Activated CD4-positive, CD25-positive, alpha-beta regulatory T cell treated with anti-CD3 and anti-CD28 coated beads, Interleukin-2, amount 50 U/mL, for 16 hours (primary cell): Measurements from ENCODE around the gene ABLIM1.

Experiments used
- DNase-seq: peaks from one replicate; pipeline ENCODE4 v3.0.0-alpha.2; 2020; ENCODE audit warnings: low read depth, low spot score

The ABLIM1 gene

GRCh38 chr10:114584419-114584818 lies 73.7 kb downstream of the ABLIM1 start:
- DNase-seq: no peak

GRCh38 chr10:114581071-114581470 lies 77.0 kb downstream of the ABLIM1 start:
- no peak for DNase-seq

DNA sequence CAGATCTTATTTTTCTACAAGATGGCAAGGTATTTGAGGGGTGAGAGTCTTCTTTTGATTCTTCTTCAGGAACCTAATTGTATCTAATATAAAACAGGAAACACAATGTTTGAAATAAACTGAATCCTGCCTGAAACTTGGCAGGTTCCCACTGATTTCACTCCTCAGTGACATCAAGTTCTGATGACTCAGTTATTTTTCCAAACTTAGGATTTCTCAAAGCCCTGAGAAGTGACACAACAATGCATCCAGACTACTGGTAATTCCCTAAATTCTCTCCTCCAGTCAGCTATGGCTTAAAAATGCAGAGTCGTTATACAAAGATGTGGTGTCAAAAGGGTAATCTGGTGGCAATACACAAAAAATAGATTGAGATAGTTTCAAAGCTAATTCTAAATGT lies 80.9 kb downstream of the ABLIM1 start:
- DNase-seq: no peak

DNA sequence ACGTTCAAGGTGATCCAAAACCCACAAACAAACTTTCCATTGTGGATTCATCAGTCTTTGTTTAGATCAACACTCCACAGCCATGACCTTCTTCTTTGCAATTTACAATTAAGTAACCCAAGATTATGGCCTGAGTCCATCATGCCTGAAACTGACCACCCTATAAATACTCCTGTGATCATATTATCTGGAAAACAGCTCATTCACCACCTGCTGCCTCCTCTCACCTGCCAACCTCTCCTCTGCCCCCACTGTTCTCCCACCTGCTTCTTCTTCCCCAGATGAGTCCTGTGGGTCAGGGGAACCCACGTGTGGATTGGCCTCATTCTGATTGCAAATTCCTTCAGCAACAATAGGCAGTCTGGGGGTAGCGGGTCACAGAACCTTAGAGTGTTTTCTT lies 81.4 kb downstream of the ABLIM1 start:
- no peak for DNase-seq

DNA sequence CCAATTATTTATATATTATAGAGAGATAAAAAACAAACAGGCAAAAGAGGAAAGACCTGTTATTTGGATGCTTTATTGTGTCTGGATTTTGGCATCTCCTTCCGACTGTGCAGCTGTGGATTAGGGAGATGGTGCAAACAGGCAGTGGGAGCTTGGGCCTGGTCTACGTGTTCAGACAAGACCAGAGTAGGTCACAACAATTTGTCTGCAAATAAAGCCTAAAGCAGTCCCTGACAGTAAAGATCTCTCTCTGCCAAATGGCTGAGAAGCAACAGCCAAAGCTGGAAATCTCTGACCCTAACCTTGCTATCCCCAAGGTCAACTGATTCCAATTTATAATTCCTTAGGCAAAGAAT lies 82.0 kb downstream of the ABLIM1 start:
- DNase-seq: no peak

DNA sequence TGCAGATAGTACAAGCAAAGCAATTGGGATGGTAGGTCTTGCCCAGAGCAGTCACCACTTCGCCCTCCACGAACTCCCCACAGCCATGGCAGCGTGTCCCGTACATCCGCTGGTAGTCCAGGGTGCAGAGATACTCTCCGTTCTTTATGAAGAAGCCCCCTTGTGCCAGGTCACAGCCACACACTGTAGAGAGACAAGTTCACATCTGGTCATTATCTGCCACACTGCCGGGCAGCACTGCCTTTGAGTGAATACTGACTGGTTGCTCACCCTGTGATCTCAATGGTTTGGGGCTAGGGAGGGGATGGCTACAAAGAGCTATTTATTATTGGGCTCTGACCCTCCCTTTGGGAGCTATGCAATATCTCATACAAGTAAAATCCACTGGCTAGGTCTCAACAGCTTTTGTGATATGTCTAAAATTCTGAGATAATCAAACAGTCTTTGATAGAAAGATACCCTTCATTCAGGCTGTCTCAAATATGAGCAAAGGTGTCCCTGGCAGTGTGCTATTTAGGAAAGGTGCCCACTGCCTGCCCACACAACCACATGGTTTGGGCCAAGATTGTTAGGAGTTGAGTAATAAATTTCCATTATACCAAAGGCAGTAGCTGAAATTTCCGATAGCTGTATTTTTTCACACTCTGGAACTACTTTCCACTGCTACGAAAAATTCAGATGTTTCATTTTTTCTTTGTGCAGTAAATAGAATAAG lies 82.5 kb downstream of the ABLIM1 start:
- no peak for DNase-seq

DNA sequence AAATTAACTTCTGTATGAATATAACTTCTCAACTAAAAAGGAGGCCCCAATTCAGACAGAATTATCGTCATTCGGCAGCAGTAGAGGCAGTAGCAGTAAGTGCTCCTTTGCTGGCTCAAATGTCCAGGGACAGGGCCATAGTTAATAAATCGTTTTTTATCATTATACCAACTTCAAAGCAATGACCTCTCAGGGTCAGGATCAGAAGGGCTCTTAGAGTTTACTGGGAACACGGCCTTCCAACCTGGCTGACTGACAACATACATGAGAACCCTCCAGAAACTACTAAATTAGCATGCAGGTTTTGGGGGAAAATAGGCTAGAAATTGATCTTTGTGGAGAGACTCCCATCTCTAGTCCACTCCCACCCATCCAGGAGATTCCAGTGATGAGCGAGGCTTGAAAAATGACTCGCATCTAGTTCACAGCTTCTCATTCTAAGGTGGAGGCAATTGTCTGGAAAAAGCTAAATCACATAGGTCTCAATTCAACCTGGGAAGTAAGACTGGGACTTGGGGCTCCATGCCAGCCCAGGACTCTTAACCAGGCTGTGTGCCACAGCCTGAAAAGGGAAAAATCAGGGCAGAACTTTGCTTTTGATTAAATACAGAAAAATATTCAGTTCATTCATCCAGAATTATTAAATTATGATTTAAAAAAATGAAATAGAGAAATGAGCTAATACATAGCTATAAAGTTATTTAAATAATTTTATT lies 84.6 kb downstream of the ABLIM1 start:
- no peak for DNase-seq

GRCh38 chr10:114571316-114571999 lies 86.6 kb downstream of the ABLIM1 start:
- DNase-seq: no peak

DNA sequence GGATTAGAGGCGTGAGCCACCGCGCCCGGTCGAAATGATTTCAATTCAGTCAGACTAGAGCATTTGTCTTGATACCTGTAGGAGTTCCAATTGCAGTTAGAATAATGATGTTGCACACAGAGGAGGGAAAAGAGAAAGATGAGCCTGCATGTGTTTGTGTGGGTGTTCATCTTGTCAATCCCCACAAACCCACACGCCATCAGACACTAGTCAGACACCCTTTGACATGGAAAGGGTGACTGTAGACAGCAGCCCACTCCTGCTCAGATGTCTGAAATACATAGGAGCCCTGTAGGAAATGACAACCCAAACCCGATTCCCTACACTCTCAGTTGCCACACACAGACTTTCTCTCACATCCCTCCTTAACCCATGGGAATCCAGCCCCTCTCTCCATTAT lies 92.0 kb downstream of the ABLIM1 start:
- DNase-seq: no peak

DNA sequence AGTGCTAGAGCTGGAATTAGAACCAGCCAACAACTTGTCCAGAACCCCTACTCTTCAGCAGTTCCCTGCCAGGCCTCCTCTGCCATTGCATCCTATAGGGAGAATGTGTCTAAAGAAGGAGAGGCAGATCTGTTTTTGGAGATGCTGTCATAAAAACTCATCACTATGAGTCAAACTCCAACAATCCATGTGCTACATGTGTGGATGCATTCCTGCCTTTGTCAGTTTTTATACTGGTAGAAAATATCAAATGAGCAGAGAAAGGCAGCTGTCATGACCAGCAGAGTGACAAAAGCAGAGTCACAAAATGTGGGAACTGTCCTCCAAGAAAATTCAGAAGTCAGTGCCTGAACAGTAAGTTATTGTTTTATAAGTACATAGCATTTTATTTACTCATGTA lies 93.0 kb downstream of the ABLIM1 start:
- DNase-seq: no peak

- DNase-seq: no peak
These were observed 97.0 kb downstream of the ABLIM1 start for GRCh38 chr10:114561008-114561523.

DNA sequence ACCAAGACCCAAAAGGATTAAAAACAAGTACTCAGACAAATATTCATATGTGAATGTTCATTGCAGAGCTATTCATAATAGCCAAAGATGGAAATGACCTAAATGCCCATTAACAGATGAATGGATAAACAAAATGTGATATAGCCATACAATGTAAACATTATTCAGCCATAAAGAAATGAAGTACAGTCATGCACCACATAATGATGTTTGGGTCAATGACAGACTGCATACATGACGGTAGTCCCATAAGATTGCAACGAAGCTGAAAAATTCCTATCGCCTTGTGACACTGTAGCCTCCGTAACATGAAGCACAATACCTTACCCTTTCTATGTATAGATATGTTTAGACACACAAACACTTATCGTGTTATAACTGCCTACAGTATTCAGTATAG lies 97.9 kb downstream of the ABLIM1 start:
- DNase-seq: no peak

DNA sequence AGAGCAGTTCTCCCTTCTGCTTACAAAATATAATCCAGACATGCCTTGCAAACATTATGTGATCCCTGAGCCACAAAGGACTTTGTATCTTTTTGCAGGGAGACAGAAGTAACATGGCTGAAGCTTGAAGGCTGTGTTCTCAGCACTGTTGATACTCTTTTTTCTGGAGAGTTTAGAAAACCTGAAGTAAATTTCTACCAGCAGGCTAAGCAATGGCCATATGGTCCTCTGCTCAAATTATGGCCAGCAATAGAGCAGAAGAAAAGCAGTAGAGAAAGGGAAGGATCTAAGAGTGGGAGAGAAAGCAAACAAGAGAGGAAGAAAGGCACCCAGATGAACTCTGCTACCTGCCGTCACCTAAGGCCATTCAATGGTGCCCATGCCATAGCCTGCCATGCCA lies 98.4 kb downstream of the ABLIM1 start:
- DNase-seq: no peak

DNA sequence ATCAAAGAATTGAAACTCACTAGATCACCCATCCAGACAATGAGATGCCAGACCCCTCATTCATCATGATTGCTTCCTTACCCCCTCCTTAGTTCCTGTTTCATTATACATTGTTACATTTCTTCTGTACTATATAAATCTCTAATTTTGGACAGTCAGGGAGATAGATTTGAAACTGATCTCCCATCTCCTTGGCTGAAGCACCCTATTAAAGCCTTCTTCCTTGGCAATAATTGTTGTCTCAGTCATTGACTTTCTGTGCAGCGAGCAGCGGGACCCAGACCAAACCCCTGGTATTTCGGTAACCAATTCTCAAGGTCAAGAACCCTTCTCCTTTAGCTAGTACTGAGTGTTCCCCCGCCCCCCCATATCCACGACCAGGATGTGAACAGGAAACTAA lies 100.2 kb downstream of the ABLIM1 start:
- DNase-seq: no peak

DNA sequence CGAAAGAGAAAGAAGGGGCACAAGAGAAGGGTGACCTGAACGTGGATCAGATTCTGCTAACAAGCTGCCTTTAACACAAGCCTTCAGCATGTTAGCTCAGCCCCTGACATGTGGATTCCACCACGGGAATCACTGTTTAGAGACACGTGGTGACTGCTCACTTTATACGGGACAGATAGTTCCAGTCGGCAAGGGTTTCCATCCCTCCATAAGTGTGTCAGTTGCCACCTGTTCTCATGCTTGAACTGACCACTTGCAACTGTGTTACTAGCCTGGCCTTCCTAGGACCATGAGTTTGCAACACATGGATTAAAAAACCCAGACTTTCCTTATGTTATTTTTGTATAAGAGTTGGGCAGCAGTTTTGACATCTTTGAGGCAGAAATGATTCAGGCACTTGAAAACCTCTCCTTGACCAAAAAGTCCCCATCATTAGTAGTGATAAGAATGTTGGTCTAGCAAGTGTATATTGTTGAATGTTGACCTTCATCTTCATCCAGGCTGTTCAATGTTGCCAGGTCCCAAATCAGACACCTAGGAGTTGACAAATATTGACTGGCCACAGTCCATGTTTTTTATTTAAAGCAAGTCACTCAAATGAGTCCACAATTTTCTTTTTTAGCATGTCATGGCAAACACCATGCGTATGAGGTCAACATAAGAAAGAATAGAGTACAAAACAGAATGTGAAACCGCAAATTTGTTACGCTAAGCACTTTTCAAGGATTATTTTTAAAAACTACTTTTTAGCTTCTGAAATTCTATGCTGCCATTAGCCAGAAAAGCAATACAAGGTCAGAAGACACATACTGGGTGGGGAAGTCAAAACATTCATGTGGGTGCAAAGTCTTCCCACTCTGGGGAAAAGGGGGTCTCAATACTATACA lies 101.6 kb downstream of the ABLIM1 start:
- no peak for DNase-seq

- DNase-seq: no peak
These were observed 104.6 kb downstream of the ABLIM1 start for GRCh38 chr10:114553436-114553835.

DNA sequence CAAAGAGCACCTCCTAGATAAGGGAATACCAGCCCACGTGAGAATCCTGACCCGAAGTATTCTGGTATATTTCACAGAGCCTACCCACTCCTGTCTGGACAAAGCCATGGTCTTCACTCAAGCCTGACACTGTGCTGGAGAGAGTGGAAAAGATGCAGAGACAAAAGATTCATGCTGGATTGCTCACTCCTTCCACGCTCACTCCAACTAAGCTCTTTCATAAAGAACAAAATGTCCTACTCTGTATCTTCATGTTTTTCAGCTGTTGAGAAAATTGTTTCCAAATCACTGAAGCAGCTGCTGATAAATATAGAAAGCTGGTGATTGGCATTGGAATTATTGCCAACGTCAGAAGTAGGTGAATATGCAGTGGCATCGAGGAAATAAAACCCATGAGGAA lies 106.0 kb downstream of the ABLIM1 start:
- no peak for DNase-seq

DNA sequence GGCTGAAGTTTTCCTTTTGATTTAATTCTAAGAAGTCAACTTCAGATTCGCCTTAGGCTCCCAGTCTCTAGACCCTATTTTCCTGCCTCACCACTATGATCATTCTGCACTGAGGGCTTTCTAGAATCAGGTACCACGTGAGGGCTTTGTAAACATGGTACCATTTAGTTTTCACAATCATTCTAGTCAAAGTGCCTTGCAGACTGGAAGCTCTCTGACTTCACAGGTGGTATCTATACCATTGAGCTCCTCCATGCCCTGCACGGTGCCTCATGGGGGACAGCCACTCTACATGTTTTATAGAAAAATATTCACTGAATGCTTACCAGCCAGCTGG lies 106.5 kb downstream of the ABLIM1 start:
- DNase-seq: no peak

DNA sequence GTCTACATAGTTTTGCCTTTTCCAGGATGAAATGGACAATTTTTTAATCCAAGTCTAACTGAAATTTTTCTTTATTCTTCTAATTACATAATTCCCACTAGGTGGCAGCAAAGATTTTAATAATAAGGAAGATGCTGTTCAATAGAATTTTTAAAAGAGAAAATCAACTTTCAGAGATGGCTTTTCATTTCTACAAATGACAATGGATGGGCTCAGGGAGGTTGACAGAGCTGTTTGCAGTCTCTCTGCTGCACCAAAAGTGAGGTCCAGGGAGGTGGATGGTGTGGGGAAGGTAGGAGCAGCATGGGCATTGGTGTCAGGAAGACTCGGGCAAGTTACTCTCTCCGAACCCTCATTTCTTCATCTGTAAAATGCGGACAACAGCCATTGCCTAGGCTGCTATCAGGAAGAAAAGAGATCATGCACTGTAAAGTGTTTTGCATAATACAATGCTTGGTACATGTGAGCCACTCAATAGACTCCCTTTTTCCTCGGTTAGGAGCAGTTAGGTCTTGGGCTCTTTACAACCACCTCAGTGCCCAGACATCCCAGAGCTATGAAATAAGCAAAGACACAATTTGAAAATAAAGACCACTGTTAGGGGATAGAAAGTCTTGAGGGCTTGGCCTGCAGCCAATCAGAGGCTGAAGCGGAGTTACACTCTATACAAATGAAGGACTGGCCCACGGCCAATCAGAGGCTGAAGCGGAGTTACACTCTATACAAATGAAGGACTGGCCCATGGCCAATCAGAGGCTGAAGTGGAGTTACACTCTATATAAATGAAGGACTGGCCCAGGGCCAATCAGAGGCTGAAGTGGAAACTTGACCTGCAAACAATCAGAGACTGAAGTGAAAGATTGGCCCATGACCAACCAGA lies 107.1 kb downstream of the ABLIM1 start:
- DNase-seq: no peak

- no peak for DNase-seq
These were observed 109.4 kb downstream of the ABLIM1 start for GRCh38 chr10:114548662-114549061.

DNA sequence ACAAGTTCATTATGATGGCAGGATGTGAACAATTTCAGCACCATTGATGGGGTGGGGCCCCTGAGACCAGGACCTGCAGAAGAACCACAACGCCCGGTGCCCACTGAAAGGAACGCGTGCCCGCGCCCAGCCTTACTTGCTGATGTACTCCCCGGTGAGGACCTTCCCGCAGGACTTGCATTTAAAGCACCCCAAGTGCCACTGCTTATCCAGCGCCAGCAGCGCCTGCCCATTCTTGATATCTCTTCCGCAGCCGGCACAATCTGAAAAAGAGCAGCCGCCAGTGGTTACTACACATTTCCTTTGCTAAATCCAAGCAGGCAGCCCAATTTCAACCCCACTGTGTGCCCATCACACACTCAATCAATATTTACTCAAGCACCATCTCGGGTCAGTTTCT lies 110.6 kb downstream of the ABLIM1 start:
- DNase-seq: no peak
